Measurements from ENCODE around the gene KCNIP4.

DNA sequence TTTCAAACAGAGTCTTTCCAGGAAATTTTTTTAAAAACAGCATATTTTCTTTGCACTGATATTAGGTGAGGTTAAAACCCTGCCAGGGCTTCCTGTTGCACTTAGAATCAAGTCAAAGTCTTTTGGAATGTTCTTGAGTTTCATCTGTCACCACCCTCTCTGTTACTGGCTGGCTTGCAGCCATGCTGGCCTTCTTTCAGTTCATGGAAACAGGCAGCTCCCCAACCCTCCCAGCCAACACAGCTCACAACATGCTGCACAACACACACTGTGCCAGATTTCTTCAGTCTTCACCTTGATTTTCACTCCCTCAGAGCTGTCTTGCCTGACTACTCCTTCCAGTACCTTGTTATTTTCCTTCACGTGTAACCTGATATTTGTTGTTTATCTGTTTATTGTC is 129.5 kb downstream of the KCNIP4 start:
- TF ChIP-seq, protein P1, sequence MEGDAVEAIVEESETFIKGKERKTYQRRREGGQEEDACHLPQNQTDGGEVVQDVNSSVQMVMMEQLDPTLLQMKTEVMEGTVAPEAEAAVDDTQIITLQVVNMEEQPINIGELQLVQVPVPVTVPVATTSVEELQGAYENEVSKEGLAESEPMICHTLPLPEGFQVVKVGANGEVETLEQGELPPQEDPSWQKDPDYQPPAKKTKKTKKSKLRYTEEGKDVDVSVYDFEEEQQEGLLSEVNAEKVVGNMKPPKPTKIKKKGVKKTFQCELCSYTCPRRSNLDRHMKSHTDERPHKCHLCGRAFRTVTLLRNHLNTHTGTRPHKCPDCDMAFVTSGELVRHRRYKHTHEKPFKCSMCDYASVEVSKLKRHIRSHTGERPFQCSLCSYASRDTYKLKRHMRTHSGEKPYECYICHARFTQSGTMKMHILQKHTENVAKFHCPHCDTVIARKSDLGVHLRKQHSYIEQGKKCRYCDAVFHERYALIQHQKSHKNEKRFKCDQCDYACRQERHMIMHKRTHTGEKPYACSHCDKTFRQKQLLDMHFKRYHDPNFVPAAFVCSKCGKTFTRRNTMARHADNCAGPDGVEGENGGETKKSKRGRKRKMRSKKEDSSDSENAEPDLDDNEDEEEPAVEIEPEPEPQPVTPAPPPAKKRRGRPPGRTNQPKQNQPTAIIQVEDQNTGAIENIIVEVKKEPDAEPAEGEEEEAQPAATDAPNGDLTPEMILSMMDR (conservative IDR thresholded peaks at IDR 0.05; ENCODE audit: low read depth in 2 of 2): no peak
- TF ChIP-seq POLR2AphosphoS5 (IDR thresholded peaks at IDR 0.05; ENCODE audit: low read depth): no peak
- TF ChIP-seq EZH2 (IDR thresholded peaks at IDR 0.05; ENCODE audit: low read depth, unreplicated experiment): no peak
